Measurements from ENCODE around the gene WNT3A.

The WNT3A gene

GRCh38 chr1:228092342-228093049 lies 85.7 kb downstream of the WNT3A start:
- TF ChIP-seq CTCF (IDR thresholded peaks at IDR 0.05; ENCODE audit: insufficient read depth, low read depth, low read length, missing control alignments): no peak
- H3K4me3 ChIP-seq (ENCODE audit: low read length): no peak overlapping the region
- no peak for DNase-seq (ENCODE audit: low read depth)

GRCh38 chr1:228093050-228093906 lies 86.5 kb downstream of the WNT3A start:
- TF ChIP-seq CTCF (IDR thresholded peaks at IDR 0.05; ENCODE audit: insufficient read depth, low read depth, low read length, missing control alignments): no peak

GRCh38 chr1:228094432-228095016 lies 87.7 kb downstream of the WNT3A start:
- no peak for DNase-seq (ENCODE audit: low read depth)
- no peak overlapping the region for H3K4me3 ChIP-seq (ENCODE audit: low read length)
- no peak for TF ChIP-seq CTCF (IDR thresholded peaks at IDR 0.05; ENCODE audit: insufficient read depth, low read depth, low read length, missing control alignments)

More at GRCh38 chr1:228093050-228093906, 86.5 kb downstream of the WNT3A start:
- peak; percentile 39 for DNase-seq (ENCODE audit: low read depth)
- no peak overlapping the region for H3K4me3 ChIP-seq (ENCODE audit: low read length)

- DNase-seq (ENCODE audit: low read depth): no peak
- TF ChIP-seq CTCF (IDR thresholded peaks at IDR 0.05; ENCODE audit: insufficient read depth, low read depth, low read length, missing control alignments): no peak
- H3K4me3 ChIP-seq (ENCODE audit: low read length): no peak overlapping the region
Observed at GRCh38 chr1:228095161-228095560, 88.4 kb downstream of the WNT3A start.

GRCh38 chr1:228095938-228096337 lies 89.1 kb downstream of the WNT3A start:
- no peak overlapping the region for H3K4me3 ChIP-seq (ENCODE audit: low read length)
- no peak for DNase-seq (ENCODE audit: low read depth)
- no peak for TF ChIP-seq CTCF (IDR thresholded peaks at IDR 0.05; ENCODE audit: insufficient read depth, low read depth, low read length, missing control alignments)

- H3K4me3 ChIP-seq (ENCODE audit: low read length): no peak overlapping the region
- TF ChIP-seq CTCF (IDR thresholded peaks at IDR 0.05; ENCODE audit: insufficient read depth, low read depth, low read length, missing control alignments): no peak
- DNase-seq (ENCODE audit: low read depth): no peak
Observed at GRCh38 chr1:228096416-228097332, 89.9 kb downstream of the WNT3A start.

Measured in epithelial cell of esophagus (primary cell).